GM12864 (cell line): ENCODE results near the gene SUGP2.

Experiments used
- DNase-seq: peaks from one replicate; pipeline ENCODE4 v3.0.0-alpha.2; 2011; ENCODE audit warnings: low read depth
- H3K4me3 ChIP-seq: 2 replicates; pipeline ENCODE4 v1.5.1; 2011; ENCODE audit warnings: mild to moderate bottlenecking, low read depth, low read length, control low read depth
- CTCF ChIP-seq: IDR thresholded peaks from 2 replicates; pipeline ENCODE4 v1.5.1; 2011; ENCODE audit warnings: low read depth, mild to moderate bottlenecking, moderate library complexity, low read length, control low read depth, inconsistent platforms; ENCODE audit errors: missing control alignments

Gene SUGP2

GRCh38 chr19:18972851-18973250, 60.5 kb downstream of the SUGP2 start:
- TF ChIP-seq CTCF: no peak
- H3K4me3 ChIP-seq: no peak overlapping the region
- DNase-seq: no peak

- DNase-seq: no peak
- no peak for TF ChIP-seq CTCF
These were observed 61.0 kb downstream of the SUGP2 start for GRCh38 chr19:18972301-18972811.

GRCh38 chr19:18969931-18970659, 63.2 kb downstream of the SUGP2 start:
- no peak overlapping the region for H3K4me3 ChIP-seq
- TF ChIP-seq CTCF: no peak
- DNase-seq: no peak

More at GRCh38 chr19:18972301-18972811, 61.0 kb downstream of the SUGP2 start:
- H3K4me3 ChIP-seq: no peak overlapping the region

DNA sequence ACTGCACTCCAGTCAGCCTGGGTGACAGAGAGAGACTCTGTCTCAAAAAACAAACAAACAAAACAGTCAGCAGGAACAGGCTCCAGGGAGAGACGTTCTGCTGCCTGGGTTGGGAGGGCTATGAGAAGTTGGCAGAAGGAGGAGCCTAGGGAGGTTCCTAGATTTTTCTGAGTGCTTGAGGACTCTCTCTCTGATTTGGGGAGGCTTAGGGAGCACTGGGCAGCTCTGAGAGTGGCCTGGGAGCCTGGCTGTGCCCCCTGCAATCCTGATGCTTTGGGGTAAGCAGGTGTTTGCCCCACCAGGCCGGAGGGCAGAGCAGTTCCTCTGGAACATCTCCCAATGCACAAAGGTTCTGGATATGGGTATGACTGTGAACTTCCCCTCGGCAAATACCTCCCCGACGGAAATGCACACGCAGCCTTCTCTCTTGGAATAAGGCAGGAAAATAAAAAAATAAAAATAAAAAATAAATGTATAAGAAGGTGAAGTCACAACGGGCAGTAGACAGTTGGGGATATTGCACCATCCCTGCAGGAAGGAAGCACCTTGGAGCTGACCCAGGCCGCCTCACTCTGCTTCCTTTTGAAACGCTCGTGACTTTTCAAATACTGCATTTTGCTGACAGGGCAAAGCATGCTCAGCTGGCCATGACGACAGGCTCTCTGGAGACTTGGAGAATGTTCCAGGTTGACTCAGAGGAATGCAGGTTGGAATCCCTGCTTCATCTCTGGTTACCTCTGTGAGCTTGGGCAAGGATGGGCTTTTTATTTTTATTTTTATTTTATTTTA, 65.8 kb downstream of the SUGP2 start:
- DNase-seq: no peak
- TF ChIP-seq CTCF: no peak
- H3K4me3 ChIP-seq: no peak overlapping the region

DNA sequence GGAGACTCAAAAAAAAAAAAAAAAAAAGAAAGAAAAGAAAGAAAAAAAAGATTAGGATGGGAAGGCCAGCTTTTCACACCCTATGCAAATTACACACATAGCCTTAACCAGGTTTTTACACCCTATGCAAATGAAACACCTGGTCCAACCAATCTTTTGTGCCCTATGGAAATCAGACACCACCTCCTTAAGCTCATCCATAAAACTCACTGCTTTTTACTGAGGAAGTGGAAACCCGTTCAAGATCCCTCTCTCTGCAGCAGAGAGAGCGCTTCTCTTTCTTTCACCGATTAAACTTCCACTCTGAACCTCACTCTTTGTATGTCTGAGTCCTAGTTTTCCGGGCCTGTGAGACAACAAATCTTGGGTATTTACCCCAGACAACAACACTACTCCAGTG, 67.0 kb downstream of the SUGP2 start:
- TF ChIP-seq CTCF: no peak
- no peak for DNase-seq
- H3K4me3 ChIP-seq: no peak overlapping the region

DNA sequence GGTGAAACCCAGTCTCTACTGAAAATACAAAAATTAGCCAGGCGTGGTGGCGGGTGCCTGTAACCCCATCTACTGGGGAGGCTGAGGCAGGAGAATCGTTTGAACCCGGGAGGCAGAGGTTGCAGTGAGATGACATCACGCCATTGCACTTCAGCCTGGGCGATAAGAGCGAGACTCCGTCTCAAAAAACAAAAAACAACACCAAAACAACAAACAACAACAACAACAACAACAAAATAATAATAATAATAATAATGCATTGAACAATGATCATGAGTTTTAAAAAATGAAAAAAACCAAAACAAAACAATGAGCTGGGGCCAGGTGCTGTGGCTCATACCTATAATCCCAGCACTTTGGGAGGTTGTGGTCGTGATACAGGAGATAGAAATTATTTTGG, 69.2 kb downstream of the SUGP2 start:
- no peak for DNase-seq
- no peak overlapping the region for H3K4me3 ChIP-seq

More for the DNA sequence above, 69.2 kb downstream of the SUGP2 start:
- TF ChIP-seq CTCF: no peak
